Adipose tissue (tissue), 3 donors: ENCODE data around the gene MGAT5. TPM values are rescaled to one million over a fixed set of nuclear protein-coding genes. Genes with fewer than 3 reads are reported as not detected.

Experiments used
- H3K27ac ChIP-seq: one replicate; pipeline ENCODE4 v1.5.1; 2013; ENCODE audit warnings: low read depth, low read length
- WGBS, 3 donors: extraction: QIAGEN DNeasy Blood & Tissue Kit; methylation state at CpG; one replicate each; pipeline ENCODE4 v1.1.7; 2013; 5-methylcytosine and 5-hydroxymethylcytosine counted together
- polyA plus RNA-seq, 3 donors: library from polyadenylated mRNA; stranded (reverse); fragments of 200-250 nt; gene quantifications; one replicate each; pipeline ENCODE4 v1.2.3, GENCODE V29; 2013
- donor health status: healthy with polysubstance abuse.
- donor health status: Bipolar disorder and iron deficiency.
- donor health status: healthy.

Gene MGAT5
- 1 to 10 TPM; 4.8 to 7.2 (median 6.7) TPM for polyA plus RNA-seq

GRCh38 chr2:134253804-134254203, at the start of gene MGAT5:
Gene MGAT5, plus strand, starts transcription at chr2:134254072. Its CDS starts 332 bp downstream, at chr2:134254404.
- 25 to 47% (median 36%) methylated on average over 4 of the region's 4 CpGs for WGBS, 3 donors
- H3K27ac ChIP-seq, result no peak within 1 kb of the TSS

DNA sequence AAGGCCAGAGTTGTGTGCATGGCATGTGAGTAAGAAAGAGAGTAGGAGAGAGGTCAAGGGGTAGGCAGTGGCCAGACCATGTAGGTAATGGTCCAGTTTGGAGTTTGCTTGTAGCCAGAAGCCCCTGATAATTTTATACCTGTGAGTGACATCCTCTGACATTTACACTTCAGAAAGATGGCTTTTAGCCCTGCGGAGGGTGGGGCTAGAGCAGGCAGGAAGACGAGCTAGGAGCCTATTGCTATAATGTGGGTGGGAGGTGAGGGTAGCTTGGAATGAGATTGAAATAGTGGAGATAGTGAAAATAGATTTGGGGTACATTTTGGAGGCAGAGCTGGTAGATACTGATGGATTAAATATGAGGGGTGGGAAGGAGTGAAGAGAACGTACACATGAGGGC, 48.8 kb upstream of the MGAT5 start:
- 88 to 91% (median 90%) methylated on average over 3 of the region's 3 CpGs for WGBS, 3 donors
- H3K27ac ChIP-seq, result no peak overlapping the region

DNA sequence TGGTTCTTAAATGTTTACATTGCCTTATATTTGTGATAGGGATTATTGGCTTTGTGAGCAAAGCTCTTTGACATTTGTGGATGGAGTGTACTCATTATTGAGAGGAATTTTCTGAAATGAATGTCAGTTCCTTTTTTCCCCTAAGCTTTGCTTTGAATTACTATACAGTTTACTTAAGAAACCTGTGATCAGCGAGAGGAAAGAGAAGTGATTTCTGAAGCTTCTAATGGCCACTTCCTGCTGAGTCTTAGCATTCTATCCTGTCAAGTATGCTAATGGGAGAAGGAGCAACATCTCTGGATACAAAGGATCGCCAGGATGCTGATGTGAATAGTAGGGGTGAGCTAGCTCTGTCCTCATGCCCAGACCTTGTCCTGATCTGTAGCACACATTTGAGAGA, 47.8 kb upstream of the MGAT5 start:
- H3K27ac ChIP-seq, result no peak overlapping the region
- WGBS, 3 donors, result 49 to 72% (median 65%) methylated on average over 2 of the region's 2 CpGs

DNA sequence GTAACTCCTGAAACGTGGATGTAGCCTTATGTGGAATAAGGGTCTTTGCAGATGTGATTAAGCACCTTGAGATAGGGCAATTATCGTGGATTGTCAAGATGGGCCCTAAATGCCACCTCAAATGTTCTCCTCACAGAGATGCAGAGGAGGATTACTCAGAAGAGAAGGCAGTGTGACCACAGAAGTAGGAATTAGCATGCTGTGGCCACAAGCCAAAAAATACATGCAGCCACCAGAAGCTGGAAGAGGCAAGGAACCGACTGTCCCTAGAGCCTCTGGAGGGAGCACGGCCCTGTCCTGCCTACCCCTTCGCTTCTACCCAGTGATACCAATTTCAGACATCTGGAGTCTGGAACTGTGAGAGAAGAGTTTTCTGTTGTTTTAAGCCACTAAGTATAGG, 47.3 kb upstream of the MGAT5 start:
- WGBS, 3 donors, result 58 to 80% (median 74%) methylated on average over 5 of the region's 5 CpGs
- H3K27ac ChIP-seq, result no peak overlapping the region

DNA sequence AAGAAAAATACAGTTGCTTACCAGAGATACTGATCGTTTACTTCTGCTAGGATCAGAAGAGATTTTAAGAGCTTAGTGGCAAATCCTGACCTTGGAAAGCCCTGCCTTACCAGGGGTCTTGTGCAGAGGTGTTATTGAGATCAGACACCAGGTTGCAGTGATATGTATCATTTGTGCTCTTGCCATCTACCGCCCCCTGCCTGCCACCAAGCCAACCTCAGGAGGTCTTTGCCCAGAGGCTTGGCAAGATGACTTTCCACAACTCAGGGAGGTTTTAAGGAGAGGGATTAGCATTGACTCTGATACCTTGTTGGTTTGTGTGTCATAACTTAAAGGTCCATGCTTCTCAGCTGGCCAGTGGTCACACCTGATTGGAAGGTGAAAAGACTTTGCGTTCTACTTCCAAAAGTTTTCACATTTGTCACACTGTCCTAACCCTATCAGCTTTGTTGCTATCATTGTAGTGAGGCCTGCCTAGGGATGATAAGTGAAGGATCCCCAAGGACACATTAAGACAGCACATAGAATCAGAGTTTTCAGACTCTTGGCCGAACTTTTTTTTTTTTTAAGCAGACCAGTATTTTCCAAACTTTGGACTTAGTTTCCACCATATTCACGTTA, 46.2 kb upstream of the MGAT5 start:
- no peak overlapping the region for H3K27ac ChIP-seq
- WGBS, 3 donors, result 58 to 66% (median 65%) methylated on average over 5 of the region's 5 CpGs

DNA sequence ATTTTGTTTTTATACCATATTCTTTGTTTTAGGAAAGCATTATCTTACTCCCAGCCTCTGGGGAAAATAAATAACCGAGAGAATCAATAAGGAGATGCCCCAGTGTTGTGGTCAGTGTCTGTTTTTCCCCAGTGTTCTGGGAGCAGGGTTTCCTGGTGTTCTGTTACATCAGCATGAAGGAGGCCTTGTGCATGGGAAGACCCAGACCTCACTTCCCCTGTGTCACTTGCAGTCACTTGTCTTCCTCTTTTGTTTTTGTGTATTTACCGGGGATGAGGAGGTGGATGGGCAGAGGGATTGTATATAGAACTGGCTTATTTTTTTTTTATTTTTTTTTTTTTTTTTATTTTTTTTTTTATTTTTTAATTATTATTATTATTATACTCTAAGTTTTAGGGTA, 45.0 kb upstream of the MGAT5 start:
- 47 to 74% (median 47%) methylated on average over 2 of the region's 2 CpGs for WGBS, 3 donors

DNA sequence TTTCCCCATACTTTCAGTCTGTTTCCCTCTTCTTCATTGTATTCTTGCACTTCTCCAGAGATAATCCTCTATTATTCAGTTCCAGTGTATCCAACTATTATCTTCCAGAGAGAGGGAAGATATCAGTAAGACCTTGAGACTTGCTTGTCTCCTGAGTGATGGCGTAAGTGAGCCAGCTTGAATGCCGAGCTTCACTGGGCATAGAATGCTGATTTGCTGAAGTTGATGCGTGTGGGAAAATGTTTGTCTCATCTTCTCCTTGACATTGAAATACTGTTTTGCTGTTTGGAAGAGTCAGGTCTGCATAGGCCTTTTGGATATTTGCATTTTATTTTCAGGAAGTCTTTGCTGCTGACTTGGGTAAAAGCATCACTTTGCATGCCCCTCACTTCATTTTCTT, 41.1 kb upstream of the MGAT5 start:
- 74 to 88% (median 86%) methylated on average over 3 of the region's 3 CpGs for WGBS, 3 donors
- no peak overlapping the region for H3K27ac ChIP-seq

More for the DNA sequence above, 45.0 kb upstream of the MGAT5 start:
- H3K27ac ChIP-seq, result no peak overlapping the region

DNA sequence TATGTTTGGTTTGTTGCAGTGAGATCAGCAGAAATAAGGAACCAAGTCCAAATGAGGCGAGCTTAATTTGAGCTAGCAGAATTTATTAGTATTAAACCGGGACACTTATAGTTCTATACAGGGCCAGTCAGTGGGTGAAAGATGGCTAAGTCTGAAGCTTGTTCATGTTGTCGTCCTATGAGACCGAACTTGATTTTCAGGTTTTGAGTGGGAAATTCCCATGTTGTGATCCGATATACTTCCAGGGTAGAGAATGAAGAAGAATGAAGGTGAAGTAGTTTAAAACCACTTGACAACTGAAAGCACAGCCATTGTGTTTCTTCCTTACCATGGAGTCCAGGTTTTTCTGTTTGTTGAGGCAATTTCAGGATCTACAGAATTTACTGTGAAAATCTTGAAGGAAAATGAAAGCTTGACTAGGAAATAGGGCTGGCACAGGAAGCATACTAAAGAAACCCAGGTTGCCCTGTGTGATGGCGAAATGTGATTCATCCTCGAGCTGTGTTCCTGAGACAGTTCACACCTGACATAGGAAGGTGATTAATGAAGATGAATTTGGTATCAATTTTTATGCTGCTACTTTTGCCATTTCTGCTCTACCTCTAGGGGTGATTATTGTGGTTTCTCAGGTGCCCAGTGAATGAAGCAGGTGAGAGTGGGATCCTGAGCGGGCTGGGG, 37.6 kb upstream of the MGAT5 start:
- H3K27ac ChIP-seq, result no peak overlapping the region
- 61 to 90% (median 90%) methylated on average over 8 of the region's 8 CpGs for WGBS, 3 donors

- WGBS, 3 donors, result 56 to 82% (median 76%) methylated on average over 2 of the region's 2 CpGs
- H3K27ac ChIP-seq, result no peak overlapping the region
These were observed 36.5 kb upstream of the MGAT5 start for GRCh38 chr2:134217351-134217750.

GRCh38 chr2:134217924-134218323, 35.9 kb upstream of the MGAT5 start:
- 56 to 95% (median 62%) methylated on average over 1 of the region's 1 CpG for WGBS, 3 donors
- H3K27ac ChIP-seq, result no peak overlapping the region

- WGBS, 3 donors, result 75 to 86% (median 80%) methylated on average over 3 of the region's 3 CpGs
- no peak overlapping the region for H3K27ac ChIP-seq
These were observed 35.5 kb upstream of the MGAT5 start for GRCh38 chr2:134218414-134218813.

DNA sequence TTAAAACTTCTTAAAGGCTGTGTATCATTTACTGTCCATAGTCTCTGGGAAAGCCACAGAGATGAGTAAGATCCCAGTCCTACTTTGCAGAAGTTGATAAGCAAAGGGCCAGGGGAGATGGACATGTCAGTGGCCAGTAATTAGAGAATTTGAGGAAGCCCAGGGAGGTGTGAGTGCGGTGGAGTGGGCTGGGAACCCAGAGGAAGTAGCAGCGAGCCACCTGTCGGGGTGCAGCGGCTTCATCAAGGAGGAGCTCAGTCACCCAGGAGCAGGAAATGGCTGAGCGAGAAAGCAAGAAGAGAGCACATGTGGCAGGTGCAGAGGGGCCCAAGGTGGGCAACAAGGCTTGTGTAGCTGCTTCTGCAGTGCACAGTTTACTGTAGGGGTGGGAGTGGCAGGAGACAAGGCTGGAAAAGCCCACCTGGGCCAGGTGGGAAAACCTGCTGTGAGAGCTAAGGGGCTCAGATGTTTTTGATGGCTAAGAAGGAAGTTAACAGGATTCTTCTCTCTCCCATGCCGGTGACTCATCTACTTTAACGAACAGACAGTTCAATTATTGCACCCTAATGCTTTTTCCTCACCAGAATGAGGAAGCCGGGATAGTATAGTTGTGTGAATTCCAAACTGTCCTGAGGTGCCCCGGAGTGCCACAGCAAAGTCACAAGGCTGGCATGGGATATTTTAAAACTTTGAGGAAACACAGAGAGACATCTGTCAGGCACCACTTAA, 34.8 kb upstream of the MGAT5 start:
- 46 to 85% (median 54%) methylated on average over 9 of the region's 9 CpGs for WGBS, 3 donors
- no peak overlapping the region for H3K27ac ChIP-seq

DNA sequence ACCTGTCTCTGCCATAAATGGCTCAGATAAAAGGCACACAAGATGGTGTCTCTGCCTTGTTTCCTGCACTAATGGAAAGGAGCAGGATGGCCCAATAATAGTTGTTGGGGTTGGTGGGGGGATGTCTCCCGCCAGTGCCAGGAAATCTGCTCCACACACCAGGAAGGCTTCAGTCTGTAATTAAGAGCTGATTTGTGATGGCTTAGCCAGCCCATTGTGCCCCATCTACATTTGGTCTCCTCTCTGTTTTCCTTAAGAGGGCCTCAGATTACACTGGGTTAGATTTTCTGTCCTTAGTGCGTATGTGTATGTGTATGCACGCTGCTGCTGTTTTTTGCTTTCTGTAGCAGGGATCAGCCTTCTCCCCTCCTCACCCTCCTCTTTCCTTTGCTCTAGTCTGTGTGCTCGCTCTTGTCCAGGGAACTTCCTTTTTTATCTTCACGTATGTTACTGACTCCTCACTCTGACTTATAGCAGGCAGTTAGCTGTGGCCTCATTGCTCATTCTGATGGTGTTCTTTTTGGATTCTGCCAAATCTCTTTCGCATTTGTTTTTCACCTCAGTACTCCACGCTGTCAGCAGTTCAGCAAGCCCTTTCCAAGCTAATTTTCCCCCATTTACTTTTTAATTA, 33.4 kb upstream of the MGAT5 start:
- no peak overlapping the region for H3K27ac ChIP-seq
- 87 to 94% (median 91%) methylated on average over 7 of the region's 7 CpGs for WGBS, 3 donors

DNA sequence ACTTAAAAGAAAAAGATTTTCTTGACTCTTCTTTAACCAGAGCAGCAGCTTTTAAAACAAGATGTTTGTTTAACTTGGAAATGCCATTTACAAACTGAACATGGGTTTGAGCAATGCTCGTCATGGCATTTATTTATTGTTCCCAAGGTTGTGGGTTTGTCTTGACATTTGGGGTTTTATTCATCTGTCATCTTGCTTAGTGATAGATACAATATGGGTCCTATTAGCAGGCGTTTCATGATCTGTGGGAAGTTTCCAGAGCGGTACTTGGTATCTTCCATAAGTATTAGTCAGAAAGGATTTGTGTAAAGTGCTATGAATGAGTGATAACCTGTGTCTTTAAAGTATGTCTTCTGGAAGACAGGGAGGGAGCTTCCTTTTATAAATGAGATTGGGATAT, 29.9 kb upstream of the MGAT5 start:
- 87 to 94% (median 91%) methylated on average over 3 of the region's 3 CpGs for WGBS, 3 donors
- H3K27ac ChIP-seq, result no peak overlapping the region

DNA sequence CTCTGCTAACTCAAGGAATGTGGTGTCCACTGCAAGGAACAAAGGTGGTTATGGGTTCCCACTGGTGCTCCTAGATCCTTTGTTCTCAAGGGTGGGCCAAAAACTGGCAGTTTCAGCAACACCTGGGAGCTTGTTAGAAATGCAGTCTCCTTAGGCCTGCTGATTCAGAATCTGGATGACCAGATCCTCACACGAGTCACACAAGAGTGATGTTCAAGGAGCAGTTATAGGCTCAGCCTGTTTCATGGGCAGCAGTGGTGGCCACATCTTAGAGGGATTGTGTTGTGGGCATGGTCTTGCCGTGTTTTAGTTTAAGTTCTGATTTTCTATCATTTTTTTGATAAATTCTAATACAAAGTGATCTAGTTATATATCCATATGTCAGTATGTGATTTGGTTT, 28.7 kb upstream of the MGAT5 start:
- 92 to 93% (median 92%) methylated on average over 2 of the region's 2 CpGs for WGBS, 3 donors
- H3K27ac ChIP-seq, result no peak overlapping the region

GRCh38 chr2:134225841-134226240, 28.0 kb upstream of the MGAT5 start:
- no peak overlapping the region for H3K27ac ChIP-seq
- WGBS, 3 donors, result 73 to 82% (median 77%) methylated on average over 2 of the region's 2 CpGs

DNA sequence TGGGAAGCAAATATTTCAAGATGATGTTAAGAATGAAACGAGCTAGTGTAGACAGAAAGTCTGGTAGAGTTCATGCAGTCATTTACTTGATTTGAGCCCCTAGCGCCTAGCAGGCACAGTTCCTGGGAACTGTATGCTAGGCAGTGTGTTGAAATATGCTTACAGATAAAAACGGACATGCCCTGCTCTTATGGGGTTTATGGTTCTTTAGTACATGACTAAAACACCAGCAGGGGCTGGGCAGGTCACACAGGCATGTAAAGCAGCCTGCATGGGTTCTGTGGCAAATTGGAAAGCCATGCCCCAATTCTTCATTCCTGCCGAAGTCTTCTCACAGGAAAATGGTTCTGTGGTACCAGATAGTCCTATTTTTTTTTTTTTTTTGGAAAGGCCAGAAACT, 27.3 kb upstream of the MGAT5 start:
- WGBS, 3 donors, result 61 to 70% (median 65%) methylated on average over 4 of the region's 4 CpGs
- H3K27ac ChIP-seq, result no peak overlapping the region

DNA sequence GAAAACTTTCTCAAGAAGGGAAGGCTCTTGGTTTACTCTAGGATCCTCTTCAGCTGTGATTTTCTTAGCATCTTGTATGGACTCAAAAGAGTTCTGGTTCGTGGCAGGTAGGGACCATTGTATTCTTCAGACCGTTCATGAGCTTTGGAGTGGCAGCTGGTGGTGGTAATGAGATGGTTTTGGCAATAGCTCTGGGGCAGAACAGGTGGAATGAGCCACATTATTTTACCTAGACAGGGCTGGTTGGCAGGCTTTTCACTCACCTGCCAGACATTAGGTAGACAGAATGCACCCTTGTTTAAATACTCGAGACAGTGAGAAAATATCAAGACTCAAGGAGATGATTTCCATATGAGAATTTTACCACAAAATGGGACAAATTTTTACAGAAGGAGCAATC, 26.2 kb upstream of the MGAT5 start:
- 81 to 98% (median 96%) methylated on average over 3 of the region's 3 CpGs for WGBS, 3 donors
- no peak overlapping the region for H3K27ac ChIP-seq

GRCh38 chr2:134228493-134228903, 25.4 kb upstream of the MGAT5 start:
- no peak overlapping the region for H3K27ac ChIP-seq
- WGBS, 3 donors, result 61 to 69% (median 68%) methylated on average over 2 of the region's 2 CpGs
